Fibroblast of mammary gland (primary cell): ENCODE data around the gene KIAA0513.

Experiments
- DNase-seq: peaks from one replicate; pipeline ENCODE4 v3.0.0-alpha.2; 2010; ENCODE audit warnings: low read depth
- H3K4me3 ChIP-seq: 2 replicates; pipeline ENCODE4 v1.5.1; 2011; ENCODE audit warnings: low read depth, mild to moderate bottlenecking, low read length, moderate library complexity; ENCODE audit not compliant: control insufficient read depth
- TF ChIP-seq, protein P1 (sequence below): conservative IDR thresholded peaks from 2 replicates; pipeline ENCODE4 v1.5.1; 2011; ENCODE audit warnings: low read depth, low read length, inconsistent platforms; ENCODE audit not compliant: control insufficient read depth, insufficient read depth

Gene KIAA0513

DNA sequence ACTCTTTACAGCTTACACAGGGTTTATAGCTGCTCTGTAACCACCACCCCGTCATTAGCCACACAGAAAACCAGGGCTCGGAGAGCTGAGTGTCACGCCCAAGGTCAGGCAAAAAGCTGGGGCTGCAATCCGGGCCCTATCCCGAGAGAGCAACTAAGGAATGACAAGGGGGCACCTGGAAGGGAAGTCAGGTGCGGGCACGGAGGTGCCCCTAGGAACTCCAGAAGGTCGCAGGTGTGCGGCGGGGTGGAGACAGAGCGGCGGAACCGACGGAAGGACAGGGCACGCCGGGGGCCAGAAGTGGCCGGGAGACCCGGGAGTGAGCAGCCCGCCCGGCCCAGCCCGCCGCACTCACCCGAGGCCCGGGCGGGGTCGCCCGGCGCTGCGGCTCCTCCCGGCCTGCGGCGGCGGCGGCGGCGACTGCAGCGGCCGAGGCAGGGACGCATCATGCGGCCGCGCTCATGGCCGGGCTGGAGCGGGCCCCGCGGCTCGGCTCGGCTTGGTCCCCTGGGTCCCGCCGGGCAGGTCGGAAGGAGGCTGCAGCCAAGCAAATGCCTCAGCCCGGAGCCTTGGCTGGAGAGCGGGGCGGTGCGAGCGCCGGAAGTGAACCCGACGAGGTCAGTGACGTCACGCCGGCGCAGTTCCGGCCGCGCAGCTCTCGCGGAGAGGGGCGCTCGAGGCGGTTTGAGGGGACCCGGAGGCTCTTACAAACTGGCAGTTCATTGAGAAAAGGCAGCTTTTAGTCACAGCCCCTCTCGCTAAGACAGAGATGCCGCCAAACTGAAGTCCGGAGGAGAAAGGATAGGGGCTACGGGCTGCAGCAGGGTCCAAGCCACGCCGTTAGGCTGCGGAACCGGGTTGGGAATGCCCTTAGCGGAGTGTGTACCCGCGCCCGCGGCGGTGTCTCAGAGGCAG is 16.4 kb upstream of the KIAA0513 start, which contains the start of gene ZDHHC7:
TSS of gene ZDHHC7 (minus strand) at position 605 of the 915 bp plus-strand sequence. CDS start 20,917 bp downstream, outside the sequence.
- TF ChIP-seq, protein P1, sequence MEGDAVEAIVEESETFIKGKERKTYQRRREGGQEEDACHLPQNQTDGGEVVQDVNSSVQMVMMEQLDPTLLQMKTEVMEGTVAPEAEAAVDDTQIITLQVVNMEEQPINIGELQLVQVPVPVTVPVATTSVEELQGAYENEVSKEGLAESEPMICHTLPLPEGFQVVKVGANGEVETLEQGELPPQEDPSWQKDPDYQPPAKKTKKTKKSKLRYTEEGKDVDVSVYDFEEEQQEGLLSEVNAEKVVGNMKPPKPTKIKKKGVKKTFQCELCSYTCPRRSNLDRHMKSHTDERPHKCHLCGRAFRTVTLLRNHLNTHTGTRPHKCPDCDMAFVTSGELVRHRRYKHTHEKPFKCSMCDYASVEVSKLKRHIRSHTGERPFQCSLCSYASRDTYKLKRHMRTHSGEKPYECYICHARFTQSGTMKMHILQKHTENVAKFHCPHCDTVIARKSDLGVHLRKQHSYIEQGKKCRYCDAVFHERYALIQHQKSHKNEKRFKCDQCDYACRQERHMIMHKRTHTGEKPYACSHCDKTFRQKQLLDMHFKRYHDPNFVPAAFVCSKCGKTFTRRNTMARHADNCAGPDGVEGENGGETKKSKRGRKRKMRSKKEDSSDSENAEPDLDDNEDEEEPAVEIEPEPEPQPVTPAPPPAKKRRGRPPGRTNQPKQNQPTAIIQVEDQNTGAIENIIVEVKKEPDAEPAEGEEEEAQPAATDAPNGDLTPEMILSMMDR: no peak
- peak; percentile 83 for DNase-seq
- H3K4me3 ChIP-seq: peak within 1 kb of the TSS; percentile 79

DNA sequence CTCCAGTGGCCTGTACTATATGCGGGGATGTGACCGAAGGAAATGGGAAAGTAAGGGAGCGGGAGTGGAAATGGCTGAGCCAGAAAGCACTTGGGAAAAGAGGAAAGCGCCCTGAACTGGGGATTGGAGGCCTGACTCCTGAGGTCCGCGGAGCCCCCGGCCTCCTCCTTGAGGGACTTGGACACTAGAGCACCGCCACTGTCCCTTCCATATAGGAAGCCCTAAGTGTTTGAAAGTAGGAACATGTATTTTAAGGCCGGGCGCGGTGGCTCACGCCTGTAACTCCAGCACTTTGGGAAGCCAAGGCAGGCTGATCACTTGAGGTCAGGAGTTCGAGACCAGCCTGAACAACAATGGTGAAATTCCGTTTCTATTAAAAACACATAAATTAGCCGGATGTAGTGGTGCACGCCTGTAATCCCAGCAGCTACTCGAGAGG is 15.7 kb upstream of the KIAA0513 start:
- TF ChIP-seq, protein P1: no peak
- no peak for DNase-seq

GRCh38 chr16:85014311-85014710 is 13.3 kb upstream of the KIAA0513 start:
- DNase-seq: no peak
- no peak overlapping the region for H3K4me3 ChIP-seq
- TF ChIP-seq, protein P1: no peak

More for the DNA sequence above, 15.7 kb upstream of the KIAA0513 start:
- peak overlapping the region; percentile 79 for H3K4me3 ChIP-seq

GRCh38 chr16:85015481-85016187 is 12.0 kb upstream of the KIAA0513 start:
- TF ChIP-seq, protein P1: no peak
- no peak overlapping the region for H3K4me3 ChIP-seq
- no peak for DNase-seq

GRCh38 chr16:85017151-85017550 is 10.4 kb upstream of the KIAA0513 start:
- DNase-seq: peak; percentile 61
- no peak overlapping the region for H3K4me3 ChIP-seq
- TF ChIP-seq, protein P1: no peak

- H3K4me3 ChIP-seq: no peak overlapping the region
- no peak for DNase-seq
- TF ChIP-seq, protein P1: no peak
Observed at GRCh38 chr16:85017633-85018032, 10.0 kb upstream of the KIAA0513 start.
